Measurements from ENCODE around the gene DOCK11.
"Not testable (repeated sequence)": the region's sequence is repeated elsewhere in the genome, so short reads cannot be mapped to it uniquely, and the experiment has no call there.

The DOCK11 gene

GRCh38 chrX:118732551-118732950 lies 236.9 kb downstream of the DOCK11 start:
- DNase-seq (ENCODE audit: low read depth in 2 of 2), result not testable (repeated sequence)

DNA sequence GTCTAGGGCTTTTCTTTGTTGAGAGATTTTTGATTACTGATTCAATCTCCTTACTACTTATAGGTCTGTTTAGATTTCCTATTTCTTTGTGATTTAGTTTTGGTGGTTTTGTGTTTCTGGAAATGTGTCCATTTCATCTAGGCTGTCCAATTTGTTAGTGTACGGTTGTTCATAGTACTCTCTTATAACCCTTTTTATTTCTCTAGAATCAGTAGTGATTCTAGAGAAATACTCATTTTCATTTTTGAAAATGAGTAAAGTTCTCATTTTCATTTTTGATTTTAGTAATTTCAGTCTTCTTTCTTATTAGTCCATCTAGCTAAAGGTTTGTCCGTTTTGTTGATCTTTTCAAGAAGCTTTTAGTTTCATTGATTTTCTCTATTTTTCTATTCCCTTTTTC lies 239.3 kb downstream of the DOCK11 start:
- no peak for DNase-seq (ENCODE audit: low read depth in 2 of 2)

Measured in stimulated activated CD4-positive, alpha-beta T cell treated with anti-CD3 and anti-CD28 coated beads, Interleukin-4, amount 100 ng/mL, for 48 hours (primary cell).